Nephron progenitor cell (in vitro differentiated cells): Measurements from ENCODE around the gene RNF38.
"Not testable (repeated sequence)": the region's sequence is repeated elsewhere in the genome, so short reads cannot be mapped to it uniquely, and the experiment has no call there.

ENCODE experiments used
- DNase-seq: peaks from one replicate; pipeline ENCODE4 v3.0.0; 2021
- H3K27ac Mint-ChIP-seq: 2 replicates; pipeline ENCODE4 v1.8.0; 2021; ENCODE audit warnings: mild to moderate bottlenecking, moderate library complexity, mixed read lengths
- H3K27me3 Mint-ChIP-seq: 2 replicates; pipeline ENCODE4 v1.8.0; 2021; ENCODE audit warnings: mild to moderate bottlenecking, low read depth, mixed read lengths; ENCODE audit not compliant: poor library complexity
- H3K36me3 Mint-ChIP-seq: 2 replicates; pipeline ENCODE4 v1.8.0; 2021; ENCODE audit warnings: low read depth, mixed read lengths
- H3K4me1 Mint-ChIP-seq: 2 replicates; pipeline ENCODE4 v1.8.0; 2021; ENCODE audit warnings: mixed read lengths
- H3K4me3 Mint-ChIP-seq: 2 replicates; pipeline ENCODE4 v1.8.0; 2021; ENCODE audit warnings: mild to moderate bottlenecking, moderate library complexity, mixed read lengths
- H3K9me3 Mint-ChIP-seq: 2 replicates; pipeline ENCODE4 v1.8.0; 2021; ENCODE audit warnings: mild to moderate bottlenecking, moderate library complexity, mixed read lengths
- TF ChIP-seq, protein P1 (sequence below): fragments of 200-600 bp; sonication (generic); IDR thresholded peaks from 2 replicates; pipeline ENCODE4 v1.5.0; 2021; ENCODE audit warnings: antibody characterized with exemption

The RNF38 gene

DNA sequence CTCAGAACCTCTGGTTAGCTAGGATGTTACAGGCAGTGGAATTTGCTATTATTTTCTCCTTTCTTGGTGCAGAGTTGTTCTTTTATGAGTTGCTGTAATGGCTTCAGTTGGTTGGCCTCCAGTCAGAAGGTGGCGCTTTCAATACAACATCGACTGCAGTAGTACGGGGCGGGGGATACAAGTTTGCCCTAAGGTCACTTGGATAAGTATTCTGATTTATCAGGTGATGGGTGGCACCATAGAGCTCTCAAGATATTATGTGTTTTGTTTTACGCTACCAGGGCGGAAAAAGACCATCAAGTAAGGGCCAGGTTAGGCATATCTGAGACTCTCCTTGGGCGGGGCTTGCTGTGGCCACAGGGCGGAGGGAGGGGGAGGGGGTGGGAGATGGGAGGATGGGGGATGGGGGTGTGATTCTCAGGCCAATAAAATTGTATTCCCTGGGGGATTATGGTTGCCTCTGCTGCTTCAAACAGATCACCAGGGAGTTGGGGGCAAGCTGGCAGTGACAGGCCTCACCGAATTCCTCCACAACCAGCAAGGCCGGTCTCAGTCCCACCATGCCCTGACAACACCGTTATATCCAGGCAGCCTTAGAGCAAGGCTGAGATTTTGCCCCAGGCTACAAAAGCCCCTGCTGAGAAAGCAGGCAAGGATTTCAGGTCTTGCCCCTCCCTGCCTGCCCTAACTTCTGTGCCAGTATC is 15.9 kb upstream of the RNF38 start:
- peak overlapping the region; percentile 75 for H3K27ac Mint-ChIP-seq
- peak; percentile 8 for DNase-seq

DNA sequence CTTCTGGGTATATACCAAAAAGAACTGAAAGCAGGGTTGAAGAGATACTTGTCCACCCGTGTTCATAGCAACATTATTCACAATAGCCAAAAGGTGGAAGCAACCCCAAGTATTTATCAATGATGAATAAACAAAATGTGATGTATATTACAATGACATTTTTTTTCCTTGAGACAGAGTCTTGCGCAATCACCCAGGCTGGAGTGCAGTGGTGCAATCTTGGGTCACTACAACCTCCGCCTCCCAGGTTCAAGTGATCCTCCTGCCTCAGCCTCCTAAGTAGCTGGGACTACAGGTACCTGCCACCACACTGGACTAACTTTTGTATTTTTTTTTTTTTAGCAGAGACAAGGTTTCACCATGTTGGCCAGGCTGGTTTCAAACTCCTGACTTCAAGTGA is 11.3 kb upstream of the RNF38 start:
- peaks cover 39% of the 10 kb centered on the region for H3K36me3 Mint-ChIP-seq

More for the DNA sequence above, 15.9 kb upstream of the RNF38 start:
- H3K4me3 Mint-ChIP-seq = peak overlapping the region; percentile 49
- H3K36me3 Mint-ChIP-seq = peaks cover 55% of the 10 kb centered on the region
- H3K4me1 Mint-ChIP-seq = peaks cover 43% of the 10 kb centered on the region
- TF ChIP-seq, protein P1, sequence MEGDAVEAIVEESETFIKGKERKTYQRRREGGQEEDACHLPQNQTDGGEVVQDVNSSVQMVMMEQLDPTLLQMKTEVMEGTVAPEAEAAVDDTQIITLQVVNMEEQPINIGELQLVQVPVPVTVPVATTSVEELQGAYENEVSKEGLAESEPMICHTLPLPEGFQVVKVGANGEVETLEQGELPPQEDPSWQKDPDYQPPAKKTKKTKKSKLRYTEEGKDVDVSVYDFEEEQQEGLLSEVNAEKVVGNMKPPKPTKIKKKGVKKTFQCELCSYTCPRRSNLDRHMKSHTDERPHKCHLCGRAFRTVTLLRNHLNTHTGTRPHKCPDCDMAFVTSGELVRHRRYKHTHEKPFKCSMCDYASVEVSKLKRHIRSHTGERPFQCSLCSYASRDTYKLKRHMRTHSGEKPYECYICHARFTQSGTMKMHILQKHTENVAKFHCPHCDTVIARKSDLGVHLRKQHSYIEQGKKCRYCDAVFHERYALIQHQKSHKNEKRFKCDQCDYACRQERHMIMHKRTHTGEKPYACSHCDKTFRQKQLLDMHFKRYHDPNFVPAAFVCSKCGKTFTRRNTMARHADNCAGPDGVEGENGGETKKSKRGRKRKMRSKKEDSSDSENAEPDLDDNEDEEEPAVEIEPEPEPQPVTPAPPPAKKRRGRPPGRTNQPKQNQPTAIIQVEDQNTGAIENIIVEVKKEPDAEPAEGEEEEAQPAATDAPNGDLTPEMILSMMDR = no peak
- H3K27me3 Mint-ChIP-seq = no peaks in the 10 kb centered on the region
- H3K9me3 Mint-ChIP-seq = peaks cover 14% of the 10 kb centered on the region

GRCh38 chr9:36409076-36409475 is 9.0 kb upstream of the RNF38 start:
- Mint-ChIP-seq H3K4me1 (peaks cover 11% of the 10 kb centered on the region), H3K27ac (peak overlapping the region; percentile 60), H3K36me3 (peaks cover 31% of the 10 kb centered on the region)
- not testable (repeated sequence) for H3K9me3 Mint-ChIP-seq, H3K27me3 Mint-ChIP-seq, H3K4me3 Mint-ChIP-seq, DNase-seq

More for the DNA sequence above, 11.3 kb upstream of the RNF38 start:
- DNase-seq, H3K27ac Mint-ChIP-seq, H3K27me3 Mint-ChIP-seq, H3K4me3 Mint-ChIP-seq: not testable (repeated sequence)
- Mint-ChIP-seq H3K9me3 (peaks cover 14% of the 10 kb centered on the region), H3K4me1 (peaks cover 29% of the 10 kb centered on the region)

DNA sequence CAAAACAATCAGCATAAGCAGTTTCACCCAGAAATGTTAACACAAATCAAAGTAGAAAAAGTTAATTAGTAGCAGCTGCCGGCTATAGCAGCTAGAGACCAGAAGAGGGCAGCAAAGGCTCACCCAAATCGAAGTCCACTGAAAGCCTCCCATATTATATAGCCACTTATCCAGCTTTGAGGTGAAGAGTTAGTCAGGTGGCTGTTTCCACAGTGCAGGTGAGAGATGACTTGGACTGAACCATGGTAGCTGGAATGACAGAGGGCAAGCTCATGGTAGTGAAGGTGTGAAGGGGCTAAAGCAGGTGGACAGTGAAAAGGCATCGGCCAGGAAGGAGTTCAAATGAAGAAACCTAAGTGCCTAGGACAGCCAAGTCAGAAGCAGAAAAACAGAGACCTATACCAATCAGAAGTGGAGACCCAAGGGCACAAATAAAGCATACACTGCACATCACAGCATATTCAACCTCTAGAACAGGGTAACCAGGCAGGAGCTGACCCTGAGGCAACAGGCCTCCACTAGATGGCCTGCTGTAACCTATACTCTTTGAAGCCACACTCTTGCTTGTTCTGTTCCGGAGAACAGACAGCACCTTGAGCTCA is 7.2 kb upstream of the RNF38 start:
- Mint-ChIP-seq H3K27ac (peak overlapping the region; percentile 71), H3K36me3 (peaks cover 17% of the 10 kb centered on the region), H3K4me1 (peaks cover 11% of the 10 kb centered on the region), H3K4me3 (no peak overlapping the region), H3K9me3 (no peaks in the 10 kb centered on the region), H3K27me3 (peaks cover 2% of the 10 kb centered on the region)
- DNase-seq = peak; percentile 55
- TF ChIP-seq, protein P1 = peak; percentile 94

DNA sequence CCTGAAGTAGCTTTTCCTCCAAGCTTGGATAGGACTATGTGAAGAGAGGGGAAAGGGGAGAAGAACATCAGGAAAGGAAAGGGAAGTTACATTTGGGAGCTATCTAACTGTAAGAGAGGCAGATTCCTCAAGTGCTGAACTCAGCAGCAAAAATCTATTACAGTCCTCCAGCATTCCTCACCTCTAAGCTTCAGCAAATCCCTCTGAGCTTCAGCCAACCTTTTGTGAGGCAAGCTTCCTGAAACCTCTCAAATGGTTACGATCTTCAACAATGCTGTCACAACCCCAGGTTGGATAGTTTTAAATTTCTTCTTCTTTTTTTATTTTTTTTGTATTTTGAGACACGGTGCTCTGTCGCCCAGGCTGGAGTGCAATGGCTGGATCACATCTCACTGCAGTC is 2.5 kb upstream of the RNF38 start:
- TF ChIP-seq, protein P1 = no peak
- H3K4me3 Mint-ChIP-seq = no peak overlapping the region
- H3K4me1 Mint-ChIP-seq = peaks cover 43% of the 10 kb centered on the region
- H3K36me3 Mint-ChIP-seq = peaks cover 16% of the 10 kb centered on the region
- no peak overlapping the region for H3K27ac Mint-ChIP-seq
- no peaks in the 10 kb centered on the region for H3K9me3 Mint-ChIP-seq
- DNase-seq = no peak
- H3K27me3 Mint-ChIP-seq = peaks cover 2% of the 10 kb centered on the region

DNA sequence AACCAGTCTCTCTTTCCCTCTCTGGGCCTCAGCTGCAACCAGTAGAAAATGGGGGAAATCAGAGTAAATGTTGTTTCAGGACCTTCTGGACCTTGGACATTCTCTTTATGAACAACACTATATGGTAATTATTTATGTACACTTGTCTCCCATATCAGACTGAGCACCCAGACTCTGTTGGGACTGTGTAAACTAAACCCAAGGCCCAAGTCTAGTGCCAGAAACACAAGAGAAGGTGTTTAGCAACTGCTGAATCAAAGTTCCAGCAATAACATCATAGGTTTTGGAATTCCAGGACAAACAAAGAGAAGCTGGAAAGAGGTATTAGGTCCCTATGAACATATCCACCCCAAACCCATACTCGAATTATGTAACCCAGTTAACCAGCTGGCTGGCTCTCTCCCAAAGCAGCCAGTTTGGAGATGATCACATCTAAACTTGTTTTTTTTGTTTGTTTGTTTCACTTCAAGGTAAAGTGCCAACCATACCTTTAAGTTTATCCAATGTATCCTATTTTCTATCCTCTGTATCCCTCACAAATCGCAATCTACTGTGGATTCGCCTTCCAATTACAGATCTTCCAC is 1.9 kb upstream of the RNF38 start:
- Mint-ChIP-seq H3K36me3 (peaks cover 16% of the 10 kb centered on the region), H3K4me3 (peak overlapping the region; percentile 93), H3K27ac (no peak overlapping the region), H3K27me3 (no peaks in the 10 kb centered on the region), H3K4me1 (peaks cover 39% of the 10 kb centered on the region), H3K9me3 (no peaks in the 10 kb centered on the region)
- TF ChIP-seq, protein P1 = no peak
- DNase-seq = no peak
